Neural progenitor cell (in vitro differentiated cells): ENCODE results near the gene IRF2BP2. TPM values are rescaled to one million over a fixed set of nuclear protein-coding genes. Genes with fewer than 3 reads are reported as not detected.

ENCODE experiments used
- DNase-seq: peaks from one replicate; pipeline ENCODE4 v3.0.0-alpha.2; 2016; ENCODE audit warnings: low spot score
- H2AFZ ChIP-seq: fragments of 200-600 bp; sonication (generic); replicated peaks from 2 replicates; pipeline ENCODE4 v1.6.1; 2016; ENCODE audit warnings: antibody characterized with exemption
- H3F3A ChIP-seq: fragments of 200-600 bp; sonication (generic); 2 replicates; pipeline ENCODE4 v1.6.1; 2016; ENCODE audit warnings: antibody characterized with exemption, low read depth
- H3K27ac ChIP-seq: fragments of 200-600 bp; sonication (generic); 2 replicates; pipeline ENCODE4 v1.5.1; 2016; ENCODE audit warnings: mild to moderate bottlenecking
- H3K27me3 ChIP-seq: fragments of 200-600 bp; sonication (generic); 2 replicates; pipeline ENCODE4 v1.6.1; 2016; ENCODE audit warnings: mild to moderate bottlenecking, moderate library complexity
- H3K36me3 ChIP-seq: fragments of 200-600 bp; sonication (generic); 2 replicates; pipeline ENCODE4 v1.5.1; 2016
- H3K4me1 ChIP-seq: fragments of 200-600 bp; sonication (generic); 2 replicates; pipeline ENCODE4 v1.6.1; 2016; ENCODE audit warnings: mixed run types
- H3K4me2 ChIP-seq: fragments of 200-600 bp; sonication (generic); 2 replicates; pipeline ENCODE4 v1.6.1; 2016
- H3K4me3 ChIP-seq: fragments of 200-600 bp; sonication (generic); 2 replicates; pipeline ENCODE4 v1.5.1; 2016
- H3K79me2 ChIP-seq: fragments of 200-600 bp; sonication (generic); 2 replicates; pipeline ENCODE4 v1.6.1; 2016; ENCODE audit warnings: low read depth
- H3K9ac ChIP-seq: fragments of 200-600 bp; sonication (generic); 2 replicates; pipeline ENCODE4 v1.6.1; 2016
- H3K9me3 ChIP-seq: fragments of 200-600 bp; sonication (generic); 2 replicates; pipeline ENCODE4 v1.5.1; 2016; ENCODE audit warnings: low read depth
- H4K20me1 ChIP-seq: fragments of 200-600 bp; sonication (generic); 2 replicates; pipeline ENCODE4 v1.6.1; 2016; ENCODE audit warnings: low read depth
- H3K27ac Mint-ChIP-seq: 3 replicates; pipeline ENCODE4 v1.8.0; 2021; ENCODE audit warnings: mixed read lengths
- H3K27me3 Mint-ChIP-seq: 2 replicates; pipeline ENCODE4 v1.8.0; 2022; ENCODE audit warnings: low read depth, mild to moderate bottlenecking, inconsistent platforms, moderate library complexity, mixed read lengths; ENCODE audit not compliant: insufficient read depth
- H3K36me3 Mint-ChIP-seq: 3 replicates; pipeline ENCODE4 v1.8.0; 2021; ENCODE audit warnings: mixed read lengths
- H3K4me1 Mint-ChIP-seq: 3 replicates; pipeline ENCODE4 v1.8.0; 2021; ENCODE audit warnings: mixed read lengths
- H3K4me3 Mint-ChIP-seq: 3 replicates; pipeline ENCODE4 v1.8.0; 2021; ENCODE audit warnings: mild to moderate bottlenecking, moderate library complexity, mixed read lengths
- H3K9me3 Mint-ChIP-seq: 3 replicates; pipeline ENCODE4 v1.8.0; 2020; ENCODE audit warnings: mixed read lengths
- EZH2 ChIP-seq: fragments of 200-600 bp; sonication (generic); IDR thresholded peaks from 2 replicates; pipeline ENCODE4 v1.6.1; 2017; ENCODE audit warnings: antibody characterized with exemption, mild to moderate bottlenecking, moderate library complexity
- EZH2phosphoT487 ChIP-seq: fragments of 200-600 bp; sonication (generic); IDR thresholded peaks from 2 replicates; pipeline ENCODE4 v1.6.1; 2017; ENCODE audit warnings: antibody characterized with exemption
- total RNA-seq: library from RNA; depleted of rRNA; stranded (reverse); fragments of >200 nt; gene quantifications from 2 replicates; pipeline ENCODE4 v1.2.3, GENCODE V29; 2015; ENCODE audit warnings: low replicate concordance
- TF ChIP-seq, protein P1 (sequence below): fragments of 200-600 bp; sonication (generic); IDR thresholded peaks from 2 replicates; pipeline ENCODE4 v1.5.1; 2017; ENCODE audit warnings: antibody characterized with exemption, mild to moderate bottlenecking

The IRF2BP2 gene
- total RNA-seq, 1 donor from 2014 or later: 22.9 TPM

DNA sequence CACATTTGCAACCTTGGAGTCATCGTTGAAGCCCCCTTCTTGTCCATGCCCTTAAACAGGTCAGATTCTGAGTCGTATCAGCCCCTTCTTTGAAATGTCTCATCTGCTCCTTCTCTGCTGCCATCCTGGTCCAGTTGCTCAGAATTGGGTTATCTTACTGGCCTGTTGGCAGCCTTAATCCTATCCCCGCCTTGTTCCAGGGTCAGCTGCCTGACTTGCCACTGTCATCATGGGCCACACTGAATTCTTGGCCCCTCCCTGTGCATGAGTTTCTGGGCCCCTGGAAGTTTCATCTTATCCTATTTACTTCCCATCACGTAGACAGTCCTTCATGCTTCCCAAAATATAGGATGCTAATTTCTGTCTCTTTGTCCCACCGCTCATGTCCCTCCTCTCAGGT is 23.7 kb downstream of the IRF2BP2 start:
- no peaks in the 10 kb centered on the region for H3K4me1 ChIP-seq
- H3K27ac ChIP-seq: no peak overlapping the region
- H3F3A ChIP-seq: no peaks in the 10 kb centered on the region
- no peaks in the 10 kb centered on the region for H3K36me3 Mint-ChIP-seq
- TF ChIP-seq EZH2phosphoT487 (no peak), EZH2 (no peak)
- TF ChIP-seq, protein P1, sequence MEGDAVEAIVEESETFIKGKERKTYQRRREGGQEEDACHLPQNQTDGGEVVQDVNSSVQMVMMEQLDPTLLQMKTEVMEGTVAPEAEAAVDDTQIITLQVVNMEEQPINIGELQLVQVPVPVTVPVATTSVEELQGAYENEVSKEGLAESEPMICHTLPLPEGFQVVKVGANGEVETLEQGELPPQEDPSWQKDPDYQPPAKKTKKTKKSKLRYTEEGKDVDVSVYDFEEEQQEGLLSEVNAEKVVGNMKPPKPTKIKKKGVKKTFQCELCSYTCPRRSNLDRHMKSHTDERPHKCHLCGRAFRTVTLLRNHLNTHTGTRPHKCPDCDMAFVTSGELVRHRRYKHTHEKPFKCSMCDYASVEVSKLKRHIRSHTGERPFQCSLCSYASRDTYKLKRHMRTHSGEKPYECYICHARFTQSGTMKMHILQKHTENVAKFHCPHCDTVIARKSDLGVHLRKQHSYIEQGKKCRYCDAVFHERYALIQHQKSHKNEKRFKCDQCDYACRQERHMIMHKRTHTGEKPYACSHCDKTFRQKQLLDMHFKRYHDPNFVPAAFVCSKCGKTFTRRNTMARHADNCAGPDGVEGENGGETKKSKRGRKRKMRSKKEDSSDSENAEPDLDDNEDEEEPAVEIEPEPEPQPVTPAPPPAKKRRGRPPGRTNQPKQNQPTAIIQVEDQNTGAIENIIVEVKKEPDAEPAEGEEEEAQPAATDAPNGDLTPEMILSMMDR: no peak
- peaks cover 36% of the 10 kb centered on the region for H3K4me1 Mint-ChIP-seq
- no peak overlapping the region for H3K9ac ChIP-seq
- H2AFZ ChIP-seq: no peak overlapping the region
- no peaks in the 10 kb centered on the region for H3K27me3 ChIP-seq
- no peaks in the 10 kb centered on the region for H3K9me3 Mint-ChIP-seq
- H3K27ac Mint-ChIP-seq: no peak overlapping the region
- no peak overlapping the region for H3K4me3 ChIP-seq
- H3K9me3 ChIP-seq: no peaks in the 10 kb centered on the region
- no peak overlapping the region for H3K4me2 ChIP-seq
- H3K79me2 ChIP-seq: no peaks in the 10 kb centered on the region
- H3K27me3 Mint-ChIP-seq: peaks cover 7% of the 10 kb centered on the region
- no peaks in the 10 kb centered on the region for H3K36me3 ChIP-seq
- no peak overlapping the region for H3K4me3 Mint-ChIP-seq
- no peak for DNase-seq
- no peaks in the 10 kb centered on the region for H4K20me1 ChIP-seq

DNA sequence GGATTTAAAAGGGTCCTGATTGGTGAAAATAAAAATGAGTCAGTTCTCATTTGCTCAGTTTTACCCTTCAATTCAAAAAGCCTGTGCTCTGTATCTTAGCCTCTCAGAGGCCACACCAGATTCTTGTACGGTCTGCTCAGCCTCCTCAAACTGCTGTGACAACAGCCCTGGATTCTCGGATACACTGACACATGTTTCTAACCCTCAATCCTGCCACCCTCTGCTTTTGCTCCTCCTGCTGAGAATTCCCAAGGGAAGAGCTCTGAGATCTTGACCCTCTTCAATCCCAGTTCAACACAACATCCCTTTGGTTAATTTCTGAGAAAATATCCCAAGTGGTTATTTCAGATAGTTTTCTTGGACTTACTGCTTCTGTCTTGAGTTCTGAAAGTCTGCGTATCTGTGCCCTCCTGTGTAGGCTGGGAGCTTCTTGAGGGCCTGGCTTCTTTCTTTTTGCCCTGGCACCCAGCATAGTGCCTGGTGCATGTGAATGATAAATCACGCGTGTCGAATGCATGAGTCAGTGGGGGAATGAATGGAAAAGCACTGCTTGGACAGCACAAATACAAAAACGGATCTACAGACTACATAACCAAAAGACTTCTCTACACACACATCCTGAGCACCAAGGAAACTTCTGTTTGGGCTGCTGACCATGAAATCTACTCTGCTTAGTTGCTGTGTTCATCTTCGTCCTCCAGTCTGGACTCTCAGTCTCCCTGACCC is 24.5 kb downstream of the IRF2BP2 start:
- no peaks in the 10 kb centered on the region for H3K27me3 ChIP-seq
- H3K27me3 Mint-ChIP-seq: peaks cover 7% of the 10 kb centered on the region
- DNase-seq: no peak
- no peaks in the 10 kb centered on the region for H3K36me3 Mint-ChIP-seq
- H3K4me3 ChIP-seq: no peak overlapping the region
- TF ChIP-seq, protein P1: no peak
- TF ChIP-seq EZH2: no peak
- TF ChIP-seq EZH2phosphoT487: no peak
- peaks cover 36% of the 10 kb centered on the region for H3K4me1 Mint-ChIP-seq
- peak overlapping the region; percentile 34 for H3K27ac Mint-ChIP-seq
- no peaks in the 10 kb centered on the region for H4K20me1 ChIP-seq
- no peak overlapping the region for H3K9ac ChIP-seq
- H3K79me2 ChIP-seq: no peaks in the 10 kb centered on the region
- H2AFZ ChIP-seq: no peak overlapping the region
- no peak overlapping the region for H3K4me3 Mint-ChIP-seq
- no peaks in the 10 kb centered on the region for H3K4me1 ChIP-seq
- H3K4me2 ChIP-seq: no peak overlapping the region
- no peaks in the 10 kb centered on the region for H3K9me3 ChIP-seq
- no peaks in the 10 kb centered on the region for H3K9me3 Mint-ChIP-seq
- no peak overlapping the region for H3K27ac ChIP-seq
- no peaks in the 10 kb centered on the region for H3K36me3 ChIP-seq
- no peaks in the 10 kb centered on the region for H3F3A ChIP-seq

GRCh38 chr1:234584926-234585325 is 25.1 kb downstream of the IRF2BP2 start:
- H3K4me3 Mint-ChIP-seq: no peak overlapping the region
- no peak overlapping the region for H3K9ac ChIP-seq
- no peaks in the 10 kb centered on the region for H3K36me3 ChIP-seq
- H3K36me3 Mint-ChIP-seq: no peaks in the 10 kb centered on the region
- no peaks in the 10 kb centered on the region for H3K27me3 ChIP-seq
- DNase-seq: no peak
- no peak for TF ChIP-seq EZH2phosphoT487
- TF ChIP-seq, protein P1: no peak
- no peak for TF ChIP-seq EZH2
- no peaks in the 10 kb centered on the region for H3F3A ChIP-seq
- no peak overlapping the region for H2AFZ ChIP-seq
- H3K27ac Mint-ChIP-seq: no peak overlapping the region
- no peaks in the 10 kb centered on the region for H3K79me2 ChIP-seq
- peaks cover 7% of the 10 kb centered on the region for H3K27me3 Mint-ChIP-seq
- no peaks in the 10 kb centered on the region for H4K20me1 ChIP-seq
- H3K9me3 ChIP-seq: no peaks in the 10 kb centered on the region
- H3K4me1 ChIP-seq: no peaks in the 10 kb centered on the region
- H3K4me2 ChIP-seq: no peak overlapping the region
- H3K4me1 Mint-ChIP-seq: peaks cover 36% of the 10 kb centered on the region
- H3K27ac ChIP-seq: no peak overlapping the region
- H3K9me3 Mint-ChIP-seq: no peaks in the 10 kb centered on the region
- no peak overlapping the region for H3K4me3 ChIP-seq
